Keratinocyte (primary cell): ENCODE data around the gene WWC1.

Experiments used
- CTCF ChIP-seq, 3 experiments: IDR thresholded peaks in 1 of 3; conservative IDR thresholded peaks in 1 of 3; optimal IDR thresholded peaks in 1 of 3; 2 replicates in 2 of 3; 3 replicates in 1 of 3; pipeline versions ENCODE3 to v1.5.1; 2011; ENCODE audit warnings: low read length in 3 of 3, mild to moderate bottlenecking in 3 of 3, moderate library complexity in 2 of 3, control low read depth in 1 of 3, inconsistent platforms in 1 of 3; ENCODE audit not compliant: insufficient read depth in 2 of 3; ENCODE audit errors: extremely low read depth in 1 of 3
- EZH2 ChIP-seq: IDR thresholded peaks from one replicate; pipeline ENCODE4 v1.6.1; 2012; ENCODE audit warnings: inconsistent platforms, mild to moderate bottlenecking, low read length, moderate library complexity

GRCh38 chr5:168347368-168348083 is 56.1 kb downstream of the WWC1 start:
- TF ChIP-seq CTCF (optimal IDR thresholded peaks at IDR 0.05 in 1 of 3, IDR thresholded peaks at IDR 0.05 in 1 of 3, conservative IDR thresholded peaks at IDR 0.05 in 1 of 3; ENCODE audit: extremely low read depth in 1 of 3, insufficient read depth in 2 of 3, low read length in 3 of 3): no peak
- TF ChIP-seq EZH2: no peak
